Measurements from ENCODE around the gene NFKBIE.

Gene NFKBIE

DNA sequence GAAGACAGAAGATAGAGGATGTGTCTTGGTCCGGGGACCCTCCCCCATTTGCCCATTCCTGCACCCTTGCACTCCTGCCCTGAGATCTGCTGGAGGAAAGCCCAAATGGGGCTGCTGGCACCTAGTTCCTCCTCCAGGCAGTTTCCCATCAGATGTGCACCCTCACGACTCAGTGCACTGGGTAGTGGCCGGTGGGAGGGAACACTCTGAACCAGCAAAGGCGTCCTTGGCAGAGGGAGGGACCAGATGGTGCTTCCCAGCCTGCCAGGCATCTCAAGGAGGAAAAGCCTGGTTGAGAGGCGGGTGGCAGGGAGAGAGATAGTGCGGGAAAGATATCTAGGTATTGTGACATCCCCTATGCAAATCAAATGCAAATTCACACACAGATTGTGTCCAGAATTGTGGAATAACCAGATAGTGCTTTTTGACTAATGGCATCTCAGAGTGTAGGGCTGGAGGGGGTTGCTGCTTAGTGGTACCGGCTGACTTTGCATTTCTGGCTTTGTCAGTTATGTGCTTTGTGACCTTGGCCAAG, 24.4 kb upstream of the NFKBIE start:
- DNase-seq (ENCODE audit: low read depth in 1 of 2, low spot score in 1 of 2) = no peak
- in situ Hi-C loops (cut with HindIII; ENCODE audit: low pct_unique_long_range_greater_than_20kb, low sequenced_read_pairs) = no loop called here
- no peak for TF ChIP-seq JUND (IDR thresholded peaks at IDR 0.05; ENCODE audit: low read depth)

DNA sequence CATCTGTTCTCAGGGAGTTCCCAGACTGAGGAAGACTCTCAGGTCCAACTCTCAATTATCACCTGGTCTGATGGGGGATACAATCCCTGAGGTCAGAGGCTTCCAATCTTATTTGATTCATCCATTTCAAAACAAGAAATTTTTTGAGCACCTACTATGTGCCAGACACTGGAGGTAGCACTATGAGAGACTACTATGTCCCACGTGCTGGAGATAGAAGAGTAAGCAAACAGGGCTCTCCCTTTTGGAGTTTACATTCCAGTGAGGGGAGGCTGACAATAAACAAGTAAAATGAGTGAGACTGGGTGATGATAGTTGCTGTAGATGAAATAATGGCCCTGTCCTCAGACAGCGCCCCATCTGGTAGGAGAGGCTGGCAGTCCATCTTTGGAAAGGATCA, 21.4 kb upstream of the NFKBIE start:
- no peak for DNase-seq (ENCODE audit: low read depth in 1 of 2, low spot score in 1 of 2)
- no peak for TF ChIP-seq JUND (IDR thresholded peaks at IDR 0.05; ENCODE audit: low read depth)
- in situ Hi-C loops (cut with HindIII; ENCODE audit: low pct_unique_long_range_greater_than_20kb, low sequenced_read_pairs) = no loop called here

DNA sequence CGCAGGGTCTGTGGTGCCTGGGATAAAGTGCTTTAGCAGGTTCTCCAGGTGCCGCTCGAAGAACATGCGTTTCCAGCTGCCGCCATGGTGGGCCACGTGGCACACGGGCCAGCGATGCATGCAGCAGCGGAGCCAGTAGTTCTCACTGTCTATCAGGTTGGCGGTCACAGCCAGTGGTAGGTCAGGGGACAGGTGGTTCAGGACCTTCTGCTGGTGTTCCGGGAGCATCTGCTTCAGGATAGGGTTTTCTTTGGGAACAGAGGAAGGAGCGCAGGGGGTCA, 20.9 kb upstream of the NFKBIE start:
- no peak for TF ChIP-seq JUND (IDR thresholded peaks at IDR 0.05; ENCODE audit: low read depth)
- no peak for DNase-seq (ENCODE audit: low read depth in 1 of 2, low spot score in 1 of 2)
- in situ Hi-C loops (cut with HindIII; ENCODE audit: low pct_unique_long_range_greater_than_20kb, low sequenced_read_pairs) = no loop called here

- peak; percentile 61 to 76 for DNase-seq (ENCODE audit: low read depth in 1 of 2, low spot score in 1 of 2)
- TF ChIP-seq JUND (IDR thresholded peaks at IDR 0.05; ENCODE audit: low read depth) = no peak
These were observed 20.4 kb upstream of the NFKBIE start for GRCh38 chr6:44285552-44286284.

GRCh38 chr6:44284867-44285266, 19.5 kb upstream of the NFKBIE start:
- no peak for DNase-seq (ENCODE audit: low read depth in 1 of 2, low spot score in 1 of 2)
- no peak for TF ChIP-seq JUND (IDR thresholded peaks at IDR 0.05; ENCODE audit: low read depth)
- in situ Hi-C loops (cut with HindIII; ENCODE audit: low pct_unique_long_range_greater_than_20kb, low sequenced_read_pairs) = no loop called here

More at GRCh38 chr6:44285552-44286284, 20.4 kb upstream of the NFKBIE start:
- in situ Hi-C loops (cut with HindIII; ENCODE audit: low pct_unique_long_range_greater_than_20kb, low sequenced_read_pairs) = no loop called here

GRCh38 chr6:44284121-44284520, 18.8 kb upstream of the NFKBIE start:
- in situ Hi-C loops (cut with HindIII; ENCODE audit: low pct_unique_long_range_greater_than_20kb, low sequenced_read_pairs) = no loop called here
- no peak for DNase-seq (ENCODE audit: low read depth in 1 of 2, low spot score in 1 of 2)
- no peak for TF ChIP-seq JUND (IDR thresholded peaks at IDR 0.05; ENCODE audit: low read depth)

- no peak for DNase-seq (ENCODE audit: low read depth in 1 of 2, low spot score in 1 of 2)
- TF ChIP-seq JUND (IDR thresholded peaks at IDR 0.05; ENCODE audit: low read depth) = no peak
- in situ Hi-C loops (cut with HindIII; ENCODE audit: low pct_unique_long_range_greater_than_20kb, low sequenced_read_pairs) = no loop called here
These were observed 13.7 kb upstream of the NFKBIE start for GRCh38 chr6:44278774-44279697.

GRCh38 chr6:44278315-44278714, 13.0 kb upstream of the NFKBIE start:
- in situ Hi-C loops (cut with HindIII; ENCODE audit: low pct_unique_long_range_greater_than_20kb, low sequenced_read_pairs) = no loop called here
- DNase-seq (ENCODE audit: low read depth in 1 of 2, low spot score in 1 of 2) = no peak
- TF ChIP-seq JUND (IDR thresholded peaks at IDR 0.05; ENCODE audit: low read depth) = no peak

- no peak for TF ChIP-seq JUND (IDR thresholded peaks at IDR 0.05; ENCODE audit: low read depth)
- in situ Hi-C loops (cut with HindIII; ENCODE audit: low pct_unique_long_range_greater_than_20kb, low sequenced_read_pairs) = no loop called here
- no peak for DNase-seq (ENCODE audit: low read depth in 1 of 2, low spot score in 1 of 2)
These were observed 12.4 kb upstream of the NFKBIE start for GRCh38 chr6:44277763-44278162.

- no peak for DNase-seq (ENCODE audit: low read depth in 1 of 2, low spot score in 1 of 2)
- no peak for TF ChIP-seq JUND (IDR thresholded peaks at IDR 0.05; ENCODE audit: low read depth)
- in situ Hi-C loops (cut with HindIII; ENCODE audit: low pct_unique_long_range_greater_than_20kb, low sequenced_read_pairs) = no loop called here
These were observed 11.6 kb upstream of the NFKBIE start for GRCh38 chr6:44276667-44277640.

- in situ Hi-C loops (cut with HindIII; ENCODE audit: low pct_unique_long_range_greater_than_20kb, low sequenced_read_pairs) = no loop called here
- TF ChIP-seq JUND (IDR thresholded peaks at IDR 0.05; ENCODE audit: low read depth) = no peak
- DNase-seq (ENCODE audit: low read depth in 1 of 2, low spot score in 1 of 2) = no peak
These were observed 10.6 kb upstream of the NFKBIE start for GRCh38 chr6:44275749-44276648.
